Activated T-cell treated with anti-CD3 and anti-CD28 coated beads, Interleukin-2, amount 50 U/mL, for 72 hours (primary cell): ENCODE data around the gene ASCL4. TPM values are rescaled to one million over a fixed set of nuclear protein-coding genes. Genes with fewer than 3 reads are reported as not detected.
A peak's percentile ranks its signal among the peaks of the same experiment; 100 is the strongest.

ENCODE experiments used
- ATAC-seq, 2 donors: fragments of 150-1000 bp; cut with Tn5 transposase; replicated peaks in 1 of 2; 2 replicates each; pipeline ENCODE4 v1.10.0; 2021; ENCODE audit warnings: moderate library complexity in 2 of 2, mild to moderate bottlenecking in 1 of 2
- DNase-seq, 2 donors: peaks; one replicate each; pipeline ENCODE4 v3.0.0; 2021 to 2022; ENCODE audit warnings: mixed read lengths in 1 of 2
- H3K27ac Mint-ChIP-seq: one replicate; pipeline ENCODE4 v1.8.0; 2022; ENCODE audit warnings: mild to moderate bottlenecking, moderate library complexity, mixed read lengths
- H3K27me3 Mint-ChIP-seq: one replicate; pipeline ENCODE4 v1.8.0; 2022; ENCODE audit warnings: low read depth, mixed read lengths
- H3K36me3 Mint-ChIP-seq, 2 donors: one replicate each; pipeline ENCODE4 v1.8.0; 2022; ENCODE audit warnings: mixed read lengths in 2 of 2, mild to moderate bottlenecking in 1 of 2; ENCODE audit not compliant: insufficient read depth in 2 of 2
- H3K4me1 Mint-ChIP-seq: one replicate; pipeline ENCODE4 v1.8.0; 2022; ENCODE audit warnings: low read depth, mixed read lengths
- H3K4me3 Mint-ChIP-seq, 2 donors: one replicate each; pipeline ENCODE4 v1.8.0; 2022; ENCODE audit warnings: mild to moderate bottlenecking in 2 of 2, mixed read lengths in 2 of 2, moderate library complexity in 2 of 2
- H3K9me3 Mint-ChIP-seq, 2 donors: one replicate each; pipeline ENCODE4 v1.8.0; 2022; ENCODE audit warnings: mixed read lengths in 2 of 2
- total RNA-seq, 2 donors: library from RNA; stranded (reverse); gene quantifications; one replicate each; pipeline ENCODE4 v1.2.3, GENCODE V29; 2022

Gene ASCL4
- total RNA-seq, 2 donors from 2014 or later = not detected

DNA sequence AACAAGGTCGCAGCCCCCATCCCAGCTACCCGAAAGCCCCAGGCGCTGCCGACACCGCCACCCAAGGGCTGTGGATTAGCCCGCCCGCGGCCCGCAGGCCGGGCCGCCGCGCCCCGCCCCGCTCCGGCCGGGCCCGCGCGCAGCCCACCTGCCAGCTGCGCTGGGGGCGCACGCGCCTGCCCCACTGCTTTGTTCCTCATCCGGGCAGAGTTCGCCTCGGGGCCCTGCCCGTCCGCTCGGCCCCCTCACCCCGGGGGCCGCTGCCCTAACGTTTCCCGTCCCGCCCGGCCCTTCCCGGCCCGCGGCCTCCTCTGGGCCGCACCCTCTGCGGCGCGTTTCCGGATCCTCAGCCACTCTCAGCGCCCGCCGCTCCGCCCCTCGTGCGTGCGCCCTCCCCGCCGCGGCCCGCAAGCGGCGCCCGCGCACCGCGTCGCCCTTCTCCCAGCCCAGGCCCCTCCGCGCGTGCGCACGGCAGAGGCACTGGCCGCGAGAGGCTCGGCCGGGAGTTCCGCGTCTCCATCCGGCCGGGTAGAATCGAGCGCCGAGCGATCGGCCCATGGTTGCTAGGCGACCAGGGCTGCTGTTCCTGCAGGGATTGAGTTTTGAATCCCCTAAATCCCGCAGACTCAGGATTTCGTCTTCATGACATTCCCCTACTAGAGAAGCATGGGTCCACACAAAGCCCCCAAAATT is 13.5 kb upstream of the ASCL4 start, which contains the start of gene PRDM4:
Gene PRDM4 (minus strand): TSS at position 329 of the 693 bp plus-strand sequence. CDS start 622 bp downstream, outside the sequence.
- peaks cover 2 to 10% of the 10 kb centered on the region in 2 donors for H3K36me3 Mint-ChIP-seq
- H3K9me3 Mint-ChIP-seq = peaks cover 0 to 1% of the 10 kb centered on the region in 2 donors
- ATAC-seq = peak; percentile 97 to 98
- peak within 1 kb of the TSS; percentile 90 to 97 for H3K4me3 Mint-ChIP-seq
- peaks cover 27% of the 10 kb centered on the region for H3K4me1 Mint-ChIP-seq
- DNase-seq = peak; percentile 93 to 95
- H3K27ac Mint-ChIP-seq = peak within 1 kb of the TSS; percentile 91
- H3K27me3 Mint-ChIP-seq = no peaks in the 10 kb centered on the region

DNA sequence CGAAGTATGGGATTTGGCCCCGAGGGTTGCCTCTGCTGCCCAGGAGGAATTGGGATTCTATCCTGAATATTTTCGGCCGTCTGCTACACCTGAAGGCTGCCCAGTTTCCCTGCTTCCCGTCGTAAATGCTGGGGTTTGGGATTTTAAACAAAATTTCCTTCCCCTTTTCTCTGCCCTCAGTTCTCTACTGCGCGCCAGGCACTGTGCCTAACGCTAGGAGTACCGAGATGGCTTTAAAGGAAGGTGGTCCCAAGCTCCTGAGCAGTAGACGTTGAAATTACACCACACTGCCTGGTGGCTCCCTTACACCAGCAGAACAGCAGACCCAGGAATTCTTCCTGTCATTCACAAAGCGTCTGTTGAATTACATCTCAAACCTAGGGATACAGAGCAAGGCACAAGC is 13.0 kb upstream of the ASCL4 start:
- H3K4me3 Mint-ChIP-seq = peak overlapping the region; percentile 84 to 93
- ATAC-seq (no peak), DNase-seq (no peak)

DNA sequence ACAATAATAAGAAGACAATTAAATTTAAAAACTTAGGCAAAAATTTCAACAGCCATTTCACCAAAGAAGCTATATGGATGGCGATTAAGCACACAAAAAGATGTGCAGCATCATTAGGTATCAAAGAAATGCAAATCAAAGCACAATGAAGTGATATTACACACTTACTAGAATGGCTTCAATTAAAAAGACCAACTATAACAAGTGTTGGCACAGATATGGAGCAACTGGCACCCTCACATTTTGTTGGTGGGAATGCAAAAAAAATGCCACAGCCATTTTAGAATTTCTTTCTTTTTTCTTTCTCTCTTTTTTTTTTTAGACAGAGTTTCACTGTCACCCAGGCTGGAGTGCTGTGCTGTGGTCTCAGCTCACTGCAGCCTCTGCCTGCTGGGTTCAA is 11.6 kb upstream of the ASCL4 start:
- H3K9me3 Mint-ChIP-seq = peaks cover 0 to 1% of the 10 kb centered on the region in 2 donors
- H3K4me1 Mint-ChIP-seq = peaks cover 21% of the 10 kb centered on the region
- no peak for ATAC-seq
- H3K4me3 Mint-ChIP-seq = no peak overlapping the region
- no peak overlapping the region for H3K27ac Mint-ChIP-seq
- DNase-seq = no peak
- peaks cover 0 to 6% of the 10 kb centered on the region in 2 donors for H3K36me3 Mint-ChIP-seq
- no peaks in the 10 kb centered on the region for H3K27me3 Mint-ChIP-seq

More for the DNA sequence above, 13.0 kb upstream of the ASCL4 start:
- Mint-ChIP-seq H3K27ac (peak overlapping the region; percentile 91), H3K36me3 (peaks cover 1 to 9% of the 10 kb centered on the region in 2 donors), H3K4me1 (peaks cover 27% of the 10 kb centered on the region), H3K9me3 (peaks cover 0 to 1% of the 10 kb centered on the region in 2 donors), H3K27me3 (no peaks in the 10 kb centered on the region)

DNA sequence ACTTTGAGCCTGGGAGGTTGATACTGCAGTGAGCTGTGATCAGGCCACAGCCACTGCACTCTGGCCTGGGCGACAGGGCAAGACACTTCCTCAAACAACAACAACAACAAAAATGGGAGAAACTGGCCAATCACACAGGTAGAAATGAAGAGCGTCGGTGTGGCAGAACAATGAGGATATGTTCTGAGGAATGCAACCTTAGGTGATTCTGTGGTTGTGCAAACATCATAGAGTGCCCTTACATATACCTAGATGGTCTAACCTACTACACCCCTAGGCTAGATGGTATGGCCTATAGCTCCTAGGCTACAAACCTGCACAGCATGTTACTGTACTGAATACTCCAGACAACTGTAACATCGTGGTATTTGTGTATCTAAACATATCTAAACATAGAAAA is 9.9 kb upstream of the ASCL4 start:
- ATAC-seq = no peak
- Mint-ChIP-seq H3K27me3 (no peaks in the 10 kb centered on the region), H3K9me3 (peaks cover 0 to 1% of the 10 kb centered on the region in 2 donors), H3K4me3 (no peak overlapping the region), H3K36me3 (peaks cover 0 to 3% of the 10 kb centered on the region in 2 donors), H3K4me1 (peaks cover 5% of the 10 kb centered on the region), H3K27ac (no peak overlapping the region)
- no peak for DNase-seq

DNA sequence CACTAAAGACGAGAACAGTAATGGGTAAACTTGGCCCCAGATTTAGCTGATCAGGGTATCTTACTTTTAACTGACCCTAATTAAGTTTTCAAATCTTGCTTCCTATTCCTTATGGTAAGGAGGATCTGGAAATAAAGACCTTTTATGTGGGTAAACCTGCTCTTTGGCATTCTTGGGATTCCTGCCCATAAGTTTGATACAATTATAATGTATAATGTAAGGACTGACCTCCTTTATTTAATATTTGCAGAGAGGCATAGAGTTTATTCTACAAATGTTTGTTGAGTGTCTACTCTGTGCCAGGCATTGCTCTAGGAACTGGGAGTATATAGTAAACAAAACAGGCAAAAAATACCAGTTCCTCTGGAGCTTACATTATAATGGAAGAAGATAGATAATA is 9.2 kb upstream of the ASCL4 start:
- H3K27me3 Mint-ChIP-seq = no peaks in the 10 kb centered on the region
- no peaks in the 10 kb centered on the region for H3K36me3 Mint-ChIP-seq
- H3K4me1 Mint-ChIP-seq = no peaks in the 10 kb centered on the region
- DNase-seq (no peak), ATAC-seq (no peak)
- no peak overlapping the region for H3K27ac Mint-ChIP-seq
- no peak overlapping the region for H3K4me3 Mint-ChIP-seq
- H3K9me3 Mint-ChIP-seq = peaks cover 0 to 1% of the 10 kb centered on the region in 2 donors

DNA sequence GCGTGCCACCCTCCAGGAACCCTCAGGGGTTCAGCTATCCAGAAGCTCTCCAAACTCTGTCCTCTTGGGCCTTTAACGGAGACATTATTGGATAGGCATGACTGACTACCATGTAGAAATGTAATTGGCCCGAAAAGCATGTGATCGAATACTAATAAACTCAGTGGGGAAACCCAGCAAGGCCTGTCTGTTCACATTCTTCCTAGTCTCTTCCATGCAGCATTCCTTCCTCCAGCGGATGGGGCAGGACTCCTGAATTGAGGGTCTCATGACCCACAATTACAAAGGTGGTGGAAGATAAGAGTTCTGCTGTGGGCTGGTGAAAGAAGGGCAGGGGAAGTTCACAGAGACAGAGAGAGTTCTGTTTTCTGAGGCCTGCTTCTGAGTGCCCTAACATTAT is 7.0 kb upstream of the ASCL4 start:
- DNase-seq (no peak), ATAC-seq (no peak)
- H3K4me3 Mint-ChIP-seq = no peak overlapping the region
- H3K36me3 Mint-ChIP-seq = no peaks in the 10 kb centered on the region
- no peaks in the 10 kb centered on the region for H3K4me1 Mint-ChIP-seq
- peaks cover 8% of the 10 kb centered on the region for H3K27me3 Mint-ChIP-seq
- H3K27ac Mint-ChIP-seq = no peak overlapping the region
- peaks cover 0 to 1% of the 10 kb centered on the region in 2 donors for H3K9me3 Mint-ChIP-seq

DNA sequence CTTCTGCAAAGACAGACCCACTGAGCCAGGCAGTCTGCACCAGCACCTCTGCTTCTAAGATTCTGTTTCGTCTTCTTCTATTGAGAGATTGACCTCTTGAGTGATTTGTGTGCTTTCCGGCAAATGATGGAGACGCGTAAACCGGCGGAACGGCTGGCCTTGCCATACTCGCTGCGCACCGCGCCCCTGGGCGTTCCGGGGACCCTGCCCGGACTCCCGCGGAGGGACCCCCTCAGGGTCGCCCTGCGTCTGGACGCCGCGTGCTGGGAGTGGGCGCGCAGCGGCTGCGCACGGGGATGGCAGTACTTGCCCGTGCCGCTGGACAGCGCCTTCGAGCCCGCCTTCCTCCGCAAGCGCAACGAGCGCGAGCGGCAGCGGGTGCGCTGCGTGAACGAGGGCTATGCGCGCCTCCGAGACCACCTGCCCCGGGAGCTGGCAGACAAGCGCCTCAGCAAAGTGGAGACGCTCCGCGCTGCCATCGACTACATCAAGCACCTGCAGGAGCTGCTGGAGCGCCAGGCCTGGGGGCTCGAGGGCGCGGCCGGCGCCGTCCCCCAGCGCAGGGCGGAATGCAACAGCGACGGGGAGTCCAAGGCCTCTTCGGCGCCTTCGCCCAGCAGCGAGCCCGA is 703 bp downstream of the ASCL4 start:
- ATAC-seq (peak; percentile 41 to 61), DNase-seq (peak in 1 of 2 donors; percentile 17)
- no peak overlapping the region for H3K27ac Mint-ChIP-seq
- peak overlapping the region; percentile 65 to 68 for H3K4me3 Mint-ChIP-seq
- H3K27me3 Mint-ChIP-seq = peaks cover 71% of the 10 kb centered on the region
- no peaks in the 10 kb centered on the region for H3K9me3 Mint-ChIP-seq
- no peaks in the 10 kb centered on the region for H3K36me3 Mint-ChIP-seq
- peaks cover 15% of the 10 kb centered on the region for H3K4me1 Mint-ChIP-seq

DNA sequence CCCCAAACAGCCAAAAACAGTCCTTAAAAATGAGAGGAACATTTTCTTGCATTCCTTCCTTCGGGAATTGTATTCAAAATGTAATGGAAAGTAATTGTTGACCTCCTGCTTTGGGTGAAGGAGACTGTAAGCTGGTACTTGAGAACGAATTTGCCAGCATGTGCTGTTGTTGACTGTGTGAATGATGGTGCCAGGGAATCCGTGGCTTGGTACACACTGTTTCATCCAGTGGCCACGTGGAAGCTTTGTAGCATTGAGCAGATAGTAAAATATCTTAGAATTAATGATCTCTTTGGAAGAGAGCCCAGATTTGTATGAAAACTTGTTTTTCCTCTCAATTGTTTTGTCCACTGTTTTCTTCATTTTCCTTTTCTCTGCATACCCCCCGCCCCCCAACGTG is 1.7 kb downstream of the ASCL4 start:
- ATAC-seq = no peak
- H3K36me3 Mint-ChIP-seq = no peaks in the 10 kb centered on the region
- peaks cover 77% of the 10 kb centered on the region for H3K27me3 Mint-ChIP-seq
- H3K9me3 Mint-ChIP-seq = no peaks in the 10 kb centered on the region
- H3K4me1 Mint-ChIP-seq = peaks cover 15% of the 10 kb centered on the region
- H3K27ac Mint-ChIP-seq = no peak overlapping the region
- H3K4me3 Mint-ChIP-seq = no peak overlapping the region
- DNase-seq = no peak

DNA sequence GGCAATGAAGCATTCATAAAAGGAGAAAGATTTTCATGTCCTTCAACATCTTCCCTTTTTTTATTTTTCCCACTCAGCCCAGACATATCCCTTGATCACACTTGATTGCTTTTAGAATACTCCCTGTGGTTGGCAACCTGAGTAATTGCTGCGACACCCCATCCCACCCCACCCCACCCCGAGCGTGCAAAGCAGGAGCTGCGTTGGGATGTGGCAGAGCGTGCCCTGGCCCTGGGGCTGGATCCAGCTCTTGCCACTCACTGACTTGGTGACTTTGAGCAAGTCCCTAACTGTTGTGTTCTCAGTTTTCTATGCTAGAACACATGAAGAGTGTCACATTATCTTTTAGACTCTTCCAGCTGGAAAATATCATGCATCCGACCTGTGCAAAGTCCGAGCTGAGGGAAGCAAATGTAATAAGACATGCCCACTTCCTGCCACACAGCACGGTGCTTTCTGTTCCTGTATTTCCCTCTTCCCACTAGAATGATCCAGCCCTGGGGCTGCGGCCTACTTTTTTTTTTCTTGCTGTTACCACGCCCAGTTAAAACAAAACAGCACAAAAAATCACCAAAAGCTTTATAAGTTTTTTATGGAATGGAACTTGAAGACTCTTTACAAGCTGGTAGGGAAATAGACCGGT is 4.0 kb downstream of the ASCL4 start:
- Mint-ChIP-seq H3K4me1 (peaks cover 15% of the 10 kb centered on the region), H3K27me3 (peaks cover 61% of the 10 kb centered on the region), H3K36me3 (no peaks in the 10 kb centered on the region), H3K9me3 (no peaks in the 10 kb centered on the region), H3K4me3 (no peak overlapping the region), H3K27ac (no peak overlapping the region)
- ATAC-seq (no peak), DNase-seq (no peak)

DNA sequence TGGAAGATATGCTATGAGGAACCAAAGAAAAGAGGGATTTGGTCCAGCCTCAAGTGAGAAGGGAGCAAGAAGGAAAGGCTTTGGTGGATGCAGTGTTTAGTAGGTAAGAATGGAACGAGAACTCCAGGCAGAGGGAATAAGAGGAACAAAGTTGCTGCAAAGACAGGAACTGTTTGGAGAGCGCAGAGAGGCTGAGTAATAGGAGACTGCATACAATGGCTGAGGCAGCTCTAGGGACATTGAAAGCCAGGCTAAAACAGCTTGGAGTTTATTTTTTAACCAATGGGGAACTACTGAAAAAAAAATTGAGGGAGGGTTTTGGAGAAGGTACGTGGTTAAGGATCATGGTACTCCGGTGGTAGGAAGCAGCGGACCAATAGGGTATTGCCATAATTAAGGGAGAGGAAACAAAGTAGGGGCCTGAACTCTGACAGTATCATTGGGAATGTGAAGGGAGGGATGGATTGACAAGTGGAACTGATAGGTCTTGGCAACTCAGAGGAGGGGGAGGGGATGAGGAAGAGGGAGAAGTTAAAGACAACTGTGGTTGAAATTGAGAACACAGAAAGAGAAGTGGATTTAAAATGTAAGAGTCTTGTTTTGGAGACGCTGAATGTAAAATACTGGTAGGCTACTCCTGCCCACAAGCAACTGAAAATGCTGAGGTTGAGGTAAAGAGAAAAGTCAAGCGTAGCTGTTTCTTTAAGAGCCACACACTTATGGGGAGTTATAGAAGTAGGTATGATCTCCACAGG is 4.8 kb downstream of the ASCL4 start:
- Mint-ChIP-seq H3K27me3 (peaks cover 58% of the 10 kb centered on the region), H3K36me3 (no peaks in the 10 kb centered on the region), H3K9me3 (no peaks in the 10 kb centered on the region), H3K4me1 (peaks cover 16% of the 10 kb centered on the region), H3K4me3 (no peak overlapping the region), H3K27ac (no peak overlapping the region)
- DNase-seq (no peak), ATAC-seq (no peak)

DNA sequence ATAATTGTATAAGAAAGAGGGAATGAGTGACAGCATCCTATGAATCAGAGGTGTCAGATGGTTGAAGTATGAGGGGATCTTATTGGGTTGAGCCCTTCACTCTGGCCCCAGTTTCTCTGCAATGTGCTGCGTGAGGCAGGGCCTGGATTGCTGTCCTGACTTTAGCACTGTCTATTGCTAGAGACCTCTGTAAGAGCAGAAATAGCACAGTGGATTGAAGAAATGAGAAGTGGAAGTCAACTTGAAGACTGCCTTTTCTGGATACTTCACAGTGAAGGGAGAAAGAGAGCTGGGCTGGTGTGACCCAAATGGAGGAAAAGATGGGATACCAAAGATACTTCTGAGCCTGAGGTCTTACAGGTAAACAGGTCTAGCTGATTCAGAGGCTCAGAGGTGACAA is 5.8 kb downstream of the ASCL4 start:
- peaks cover 50% of the 10 kb centered on the region for H3K27me3 Mint-ChIP-seq
- H3K4me1 Mint-ChIP-seq = peaks cover 6% of the 10 kb centered on the region
- H3K4me3 Mint-ChIP-seq = no peak overlapping the region
- H3K27ac Mint-ChIP-seq = no peak overlapping the region
- no peaks in the 10 kb centered on the region for H3K36me3 Mint-ChIP-seq
- H3K9me3 Mint-ChIP-seq = no peaks in the 10 kb centered on the region
- ATAC-seq = no peak
- DNase-seq = no peak

DNA sequence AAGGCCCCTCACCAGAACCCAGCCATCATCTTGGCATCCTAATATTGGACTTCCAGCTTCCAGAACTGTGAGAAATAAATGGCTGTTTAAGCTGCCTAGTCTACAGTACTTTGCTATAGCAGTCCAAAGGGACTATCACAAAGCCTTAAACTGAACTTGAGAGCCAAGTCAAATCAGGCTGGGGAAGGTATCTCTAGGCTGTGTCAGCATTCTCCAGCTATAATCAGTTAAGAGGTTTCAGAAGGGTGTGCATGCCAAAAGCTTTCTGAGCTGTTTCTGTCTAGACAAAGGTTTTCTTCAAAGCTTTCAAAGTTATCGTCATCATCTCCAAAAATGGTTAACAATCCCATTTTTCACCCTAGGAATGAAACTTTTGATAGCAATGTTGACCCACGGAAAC is 7.6 kb downstream of the ASCL4 start:
- peaks cover 34% of the 10 kb centered on the region for H3K27me3 Mint-ChIP-seq
- no peak overlapping the region for H3K4me3 Mint-ChIP-seq
- H3K4me1 Mint-ChIP-seq = peaks cover 6% of the 10 kb centered on the region
- ATAC-seq (no peak), DNase-seq (no peak)
- H3K9me3 Mint-ChIP-seq = no peaks in the 10 kb centered on the region
- no peak overlapping the region for H3K27ac Mint-ChIP-seq
- no peaks in the 10 kb centered on the region for H3K36me3 Mint-ChIP-seq
